GM19043 (cell line): Measurements from ENCODE around the gene LY6G5C.
A peak's percentile ranks its signal among the peaks of the same experiment; 100 is the strongest.

ENCODE experiments used
- ATAC-seq: cut with Tn5 transposase; IDR thresholded peaks from one replicate; pipeline ENCODE4 v1.9.1; 2021; ENCODE audit warnings: low read depth; ENCODE audit not compliant: unreplicated experiment

LY6G5C gene

GRCh38 chr6:31691564-31692108 is 10.8 kb upstream of the LY6G5C start:
- ATAC-seq, result no peak

GRCh38 chr6:31691078-31691463 is 10.2 kb upstream of the LY6G5C start:
- ATAC-seq, result no peak

GRCh38 chr6:31690231-31691077 is 9.6 kb upstream of the LY6G5C start:
- ATAC-seq, result no peak

GRCh38 chr6:31689249-31690110 is 8.6 kb upstream of the LY6G5C start:
- ATAC-seq, result no peak

GRCh38 chr6:31687860-31688693 is 7.2 kb upstream of the LY6G5C start:
- ATAC-seq, result no peak

- no peak for ATAC-seq
Measured at GRCh38 chr6:31687321-31687720, 6.5 kb upstream of the LY6G5C start.

- ATAC-seq, result no peak
Measured at GRCh38 chr6:31686483-31686882, 5.6 kb upstream of the LY6G5C start.

GRCh38 chr6:31683591-31683990 is 2.7 kb upstream of the LY6G5C start:
- no peak for ATAC-seq

- no peak for ATAC-seq
Measured at GRCh38 chr6:31681135-31681671, 336 bp upstream of the LY6G5C start.

- ATAC-seq, result no peak
Measured at GRCh38 chr6:31677955-31678354, 2.9 kb downstream of the LY6G5C start.

- no peak for ATAC-seq
Measured at GRCh38 chr6:31676904-31677303, 4.0 kb downstream of the LY6G5C start.

GRCh38 chr6:31676322-31676903 is 4.5 kb downstream of the LY6G5C start:
- no peak for ATAC-seq

GRCh38 chr6:31669676-31670075 is 11.2 kb downstream of the LY6G5C start, which contains the start of gene LY6G5B:
LY6G5B (plus strand) TSS chr6:31669976; CDS start chr6:31670951, 975 bp downstream.
- no peak for ATAC-seq

- ATAC-seq, result no peak
Measured at GRCh38 chr6:31666337-31666965, 14.4 kb downstream of the LY6G5C start.

GRCh38 chr6:31665501-31666336 is 15.1 kb downstream of the LY6G5C start, which contains the start of gene CSNK2B:
CSNK2B (plus strand) TSS chr6:31666080; CDS start chr6:31666832, 752 bp downstream.
- ATAC-seq, result peak; percentile 81

GRCh38 chr6:31664790-31665500 is 15.9 kb downstream of the LY6G5C start, which contains the start of gene GPANK1:
GPANK1 (minus strand) TSS chr6:31664997; CDS start chr6:31664478, 519 bp downstream.
- ATAC-seq, result no peak

GRCh38 chr6:31663961-31664789 is 16.7 kb downstream of the LY6G5C start:
- no peak for ATAC-seq
